ENCODE data around the gene DGKQ. TPM values are rescaled to one million over a fixed set of nuclear protein-coding genes. Genes with fewer than 3 reads are reported as not detected.

The DGKQ gene
- total and polyA plus RNA-seq, 9 of the 15 experiments (the other 6 are each of a cell fraction or from before 2014, with no cell fraction given) = 0.17 to 22.0 (median 5.6) TPM

DNA sequence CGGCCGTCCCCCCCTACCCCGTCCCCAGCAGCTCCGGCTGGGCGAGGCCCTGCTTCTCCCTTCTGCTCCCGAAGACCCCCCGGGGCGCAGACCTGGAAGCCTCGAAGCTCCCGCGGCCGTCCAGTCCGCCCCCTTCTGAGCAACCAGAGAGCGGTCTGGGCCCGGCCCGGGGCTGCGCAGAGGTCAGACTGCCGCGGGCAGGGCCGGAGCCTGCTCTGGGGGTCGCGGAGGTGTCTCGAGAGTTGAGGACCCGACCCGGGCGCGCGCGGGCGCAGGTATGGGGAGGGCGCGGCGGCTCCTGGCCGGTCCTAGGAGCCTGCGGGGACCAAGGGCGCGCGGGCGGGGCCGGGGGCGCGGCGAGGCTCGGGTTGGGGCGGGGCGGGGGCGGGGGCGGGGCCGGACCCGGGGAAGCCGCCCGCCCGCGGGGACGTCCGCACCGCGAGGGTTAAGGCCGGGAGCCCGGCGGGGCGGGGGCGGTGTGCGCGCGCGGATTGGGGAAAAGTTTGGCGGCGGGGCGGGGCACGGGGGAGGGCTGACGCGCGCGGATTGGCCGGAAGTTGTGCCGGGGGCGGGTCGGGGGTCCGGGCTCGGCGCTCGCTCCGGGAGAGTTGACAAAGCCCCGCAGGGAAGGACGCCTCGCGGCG, 37.8 kb upstream of the DGKQ start, which contains the start of gene FGFRL1 (continued):
- TF ChIP-seq YY1 (IDR thresholded peaks at IDR 0.05; ENCODE audit: borderline replicate concordance in 1 of 3, control insufficient read depth in 1 of 3, extremely low read depth in 1 of 3, insufficient read depth in 3 of 3, insufficient read length in 1 of 3, insufficient replicate concordance in 2 of 3, low read depth in 1 of 3, low read length in 2 of 3) (peak in 1 of 3 experiments; percentile 21), ZNF668 (CRISPR knock-in tag; IDR thresholded peaks at IDR 0.05) (no peak), HNRNPLL (IDR thresholded peaks at IDR 0.05; ENCODE audit: low read depth, low read length, poor library complexity, severe bottlenecking) (peak; percentile 27), SRSF7 (optimal IDR thresholded peaks at IDR 0.05; ENCODE audit: low read depth, low read length) (no peak), CTBP1 (IDR thresholded peaks at IDR 0.05; ENCODE audit: borderline replicate concordance) (peak; percentile 59; the same call in 1 of the 2 replicates), HMG20B (CRISPR knock-in tag; IDR thresholded peaks at IDR 0.05) (no peak), BRD4 (IDR thresholded peaks at IDR 0.05) (no peak), XRCC3 (IDR thresholded peaks at IDR 0.05) (no peak)
- TF ChIP-seq, protein P1, sequence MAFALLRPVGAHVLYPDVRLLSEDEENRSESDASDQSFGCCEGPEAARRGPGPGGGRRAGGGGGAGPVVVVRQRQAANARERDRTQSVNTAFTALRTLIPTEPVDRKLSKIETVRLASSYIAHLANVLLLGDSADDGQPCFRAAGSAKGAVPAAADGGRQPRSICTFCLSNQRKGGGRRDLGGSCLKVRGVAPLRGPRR (CRISPR knock-in tag; IDR thresholded peaks at IDR 0.05) = no peak
- TF ChIP-seq, protein P2, sequence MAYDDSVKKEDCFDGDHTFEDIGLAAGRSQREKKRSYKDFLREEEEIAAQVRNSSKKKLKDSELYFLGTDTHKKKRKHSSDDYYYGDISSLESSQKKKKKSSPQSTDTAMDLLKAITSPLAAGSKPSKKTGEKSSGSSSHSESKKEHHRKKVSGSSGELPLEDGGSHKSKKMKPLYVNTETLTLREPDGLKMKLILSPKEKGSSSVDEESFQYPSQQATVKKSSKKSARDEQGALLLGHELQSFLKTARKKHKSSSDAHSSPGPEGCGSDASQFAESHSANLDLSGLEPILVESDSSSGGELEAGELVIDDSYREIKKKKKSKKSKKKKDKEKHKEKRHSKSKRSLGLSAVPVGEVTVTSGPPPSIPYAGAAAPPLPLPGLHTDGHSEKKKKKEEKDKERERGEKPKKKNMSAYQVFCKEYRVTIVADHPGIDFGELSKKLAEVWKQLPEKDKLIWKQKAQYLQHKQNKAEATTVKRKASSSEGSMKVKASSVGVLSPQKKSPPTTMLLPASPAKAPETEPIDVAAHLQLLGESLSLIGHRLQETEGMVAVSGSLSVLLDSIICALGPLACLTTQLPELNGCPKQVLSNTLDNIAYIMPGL (CRISPR knock-in tag; IDR thresholded peaks at IDR 0.05) = no peak
- TF ChIP-seq, protein P3, sequence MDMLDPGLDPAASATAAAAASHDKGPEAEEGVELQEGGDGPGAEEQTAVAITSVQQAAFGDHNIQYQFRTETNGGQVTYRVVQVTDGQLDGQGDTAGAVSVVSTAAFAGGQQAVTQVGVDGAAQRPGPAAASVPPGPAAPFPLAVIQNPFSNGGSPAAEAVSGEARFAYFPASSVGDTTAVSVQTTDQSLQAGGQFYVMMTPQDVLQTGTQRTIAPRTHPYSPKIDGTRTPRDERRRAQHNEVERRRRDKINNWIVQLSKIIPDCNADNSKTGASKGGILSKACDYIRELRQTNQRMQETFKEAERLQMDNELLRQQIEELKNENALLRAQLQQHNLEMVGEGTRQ (CRISPR knock-in tag; IDR thresholded peaks at IDR 0.05) = no peak
- TF ChIP-seq, protein P4, sequence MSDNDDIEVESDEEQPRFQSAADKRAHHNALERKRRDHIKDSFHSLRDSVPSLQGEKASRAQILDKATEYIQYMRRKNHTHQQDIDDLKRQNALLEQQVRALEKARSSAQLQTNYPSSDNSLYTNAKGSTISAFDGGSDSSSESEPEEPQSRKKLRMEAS (CRISPR knock-in tag; IDR thresholded peaks at IDR 0.05) = no peak
- TF ChIP-seq, protein P5, sequence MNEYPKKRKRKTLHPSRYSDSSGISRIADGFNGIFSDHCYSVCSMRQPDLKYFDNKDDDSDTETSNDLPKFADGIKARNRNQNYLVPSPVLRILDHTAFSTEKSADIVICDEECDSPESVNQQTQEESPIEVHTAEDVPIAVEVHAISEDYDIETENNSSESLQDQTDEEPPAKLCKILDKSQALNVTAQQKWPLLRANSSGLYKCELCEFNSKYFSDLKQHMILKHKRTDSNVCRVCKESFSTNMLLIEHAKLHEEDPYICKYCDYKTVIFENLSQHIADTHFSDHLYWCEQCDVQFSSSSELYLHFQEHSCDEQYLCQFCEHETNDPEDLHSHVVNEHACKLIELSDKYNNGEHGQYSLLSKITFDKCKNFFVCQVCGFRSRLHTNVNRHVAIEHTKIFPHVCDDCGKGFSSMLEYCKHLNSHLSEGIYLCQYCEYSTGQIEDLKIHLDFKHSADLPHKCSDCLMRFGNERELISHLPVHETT (CRISPR knock-in tag; conservative IDR thresholded peaks at IDR 0.05 in 1 of 2, IDR thresholded peaks at IDR 0.05 in 1 of 2) = no peak; a peak in 1 of 4 replicates
- TF ChIP-seq, protein P6, sequence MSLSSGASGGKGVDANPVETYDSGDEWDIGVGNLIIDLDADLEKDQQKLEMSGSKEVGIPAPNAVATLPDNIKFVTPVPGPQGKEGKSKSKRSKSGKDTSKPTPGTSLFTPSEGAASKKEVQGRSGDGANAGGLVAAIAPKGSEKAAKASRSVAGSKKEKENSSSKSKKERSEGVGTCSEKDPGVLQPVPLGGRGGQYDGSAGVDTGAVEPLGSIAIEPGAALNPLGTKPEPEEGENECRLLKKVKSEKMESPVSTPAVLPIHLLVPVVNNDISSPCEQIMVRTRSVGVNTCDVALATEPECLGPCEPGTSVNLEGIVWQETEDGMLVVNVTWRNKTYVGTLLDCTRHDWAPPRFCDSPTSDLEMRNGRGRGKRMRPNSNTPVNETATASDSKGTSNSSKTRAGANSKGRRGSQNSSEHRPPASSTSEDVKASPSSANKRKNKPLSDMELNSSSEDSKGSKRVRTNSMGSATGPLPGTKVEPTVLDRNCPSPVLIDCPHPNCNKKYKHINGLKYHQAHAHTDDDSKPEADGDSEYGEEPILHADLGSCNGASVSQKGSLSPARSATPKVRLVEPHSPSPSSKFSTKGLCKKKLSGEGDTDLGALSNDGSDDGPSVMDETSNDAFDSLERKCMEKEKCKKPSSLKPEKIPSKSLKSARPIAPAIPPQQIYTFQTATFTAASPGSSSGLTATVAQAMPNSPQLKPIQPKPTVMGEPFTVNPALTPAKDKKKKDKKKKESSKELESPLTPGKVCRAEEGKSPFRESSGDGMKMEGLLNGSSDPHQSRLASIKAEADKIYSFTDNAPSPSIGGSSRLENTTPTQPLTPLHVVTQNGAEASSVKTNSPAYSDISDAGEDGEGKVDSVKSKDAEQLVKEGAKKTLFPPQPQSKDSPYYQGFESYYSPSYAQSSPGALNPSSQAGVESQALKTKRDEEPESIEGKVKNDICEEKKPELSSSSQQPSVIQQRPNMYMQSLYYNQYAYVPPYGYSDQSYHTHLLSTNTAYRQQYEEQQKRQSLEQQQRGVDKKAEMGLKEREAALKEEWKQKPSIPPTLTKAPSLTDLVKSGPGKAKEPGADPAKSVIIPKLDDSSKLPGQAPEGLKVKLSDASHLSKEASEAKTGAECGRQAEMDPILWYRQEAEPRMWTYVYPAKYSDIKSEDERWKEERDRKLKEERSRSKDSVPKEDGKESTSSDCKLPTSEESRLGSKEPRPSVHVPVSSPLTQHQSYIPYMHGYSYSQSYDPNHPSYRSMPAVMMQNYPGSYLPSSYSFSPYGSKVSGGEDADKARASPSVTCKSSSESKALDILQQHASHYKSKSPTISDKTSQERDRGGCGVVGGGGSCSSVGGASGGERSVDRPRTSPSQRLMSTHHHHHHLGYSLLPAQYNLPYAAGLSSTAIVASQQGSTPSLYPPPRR (CRISPR knock-in tag; IDR thresholded peaks at IDR 0.05; ENCODE audit: borderline replicate concordance) = no peak
